HL-60 (cell line): ENCODE data around the gene TBC1D4.

Experiments
- DNase-seq, 2 experiments: peaks; one replicate each; pipeline ENCODE4 v3.0.0-alpha.2; 2010 to 2020; ENCODE audit warnings: low read depth in 1 of 2, low spot score in 1 of 2
- H3K27ac ChIP-seq: fragments of 250-450 bp; sonication (Bioruptor Pico); replicated peaks from 2 replicates; pipeline ENCODE4 v1.5.1; 2020; ENCODE audit warnings: mild to moderate bottlenecking, moderate library complexity
- H3K27me3 ChIP-seq: fragments of 250-450 bp; sonication (Bioruptor Pico); 2 replicates; pipeline ENCODE4 v1.5.1; 2021; ENCODE audit warnings: mild to moderate bottlenecking, moderate library complexity; ENCODE audit not compliant: insufficient read depth, poor library complexity, severe bottlenecking
- H3K4me3 ChIP-seq: replicated peaks from 2 replicates; pipeline ENCODE4 v1.5.1; 2011; ENCODE audit warnings: mild to moderate bottlenecking, control low read depth, low read length; ENCODE audit not compliant: insufficient read depth
- CTCF ChIP-seq: IDR thresholded peaks from one replicate; pipeline ENCODE4 v1.5.1; 2011; ENCODE audit warnings: low read length, control low read depth, inconsistent platforms; ENCODE audit not compliant: insufficient read depth
- GABPA ChIP-seq: IDR thresholded peaks from 2 replicates; pipeline ENCODE4 v1.6.1; 2012; ENCODE audit warnings: low read depth
- POLR2AphosphoS5 ChIP-seq: IDR thresholded peaks from 2 replicates; pipeline ENCODE4 v1.6.1; 2012; ENCODE audit warnings: low read depth
- SPI1 ChIP-seq: IDR thresholded peaks from 2 replicates; pipeline ENCODE4 v1.6.1; 2012; ENCODE audit warnings: low read depth, mild to moderate bottlenecking, borderline replicate concordance
- TF ChIP-seq, protein P1 (sequence below): IDR thresholded peaks from 2 replicates; pipeline ENCODE4 v1.6.1; 2012; ENCODE audit warnings: low read depth; ENCODE audit not compliant: insufficient replicate concordance

The TBC1D4 gene

DNA sequence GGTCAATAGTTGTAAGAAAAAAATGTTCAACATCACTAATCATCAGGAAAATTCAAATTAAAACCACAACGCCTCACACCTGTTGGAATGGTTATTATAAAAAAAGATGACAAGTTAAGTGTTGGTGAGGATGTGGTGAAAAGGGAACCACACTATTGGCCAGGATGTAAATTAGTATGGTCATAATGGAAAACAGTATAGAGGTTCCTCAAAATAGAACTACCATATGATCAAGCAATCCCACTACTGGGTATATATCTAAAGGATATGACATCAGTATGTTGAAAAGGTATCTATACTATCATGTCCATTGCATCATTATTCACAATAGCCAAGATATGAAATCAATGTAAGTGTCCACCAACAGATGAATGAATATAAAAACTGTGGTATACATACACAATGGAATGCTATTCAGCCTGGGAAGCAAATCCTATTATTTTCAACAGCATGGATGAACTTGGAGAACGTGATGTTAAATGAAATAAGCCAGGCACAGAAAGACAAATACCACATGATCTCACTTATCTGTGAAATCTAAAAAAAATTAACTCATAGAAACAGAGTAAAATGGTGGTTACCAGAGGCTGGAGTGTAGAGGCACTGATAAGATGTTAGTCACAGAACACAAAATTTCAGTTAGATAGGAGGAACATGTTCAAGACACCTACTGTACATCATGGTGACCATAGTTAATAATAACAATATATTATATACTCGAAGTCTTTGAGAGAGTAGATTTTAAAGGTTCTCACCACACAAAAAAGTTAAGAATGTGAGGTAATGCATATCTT lies 56.6 kb downstream of the TBC1D4 start:
- H3K27me3 ChIP-seq = no peaks in the 10 kb centered on the region
- DNase-seq = no peak
- no peak for TF ChIP-seq POLR2AphosphoS5
- no peak for TF ChIP-seq SPI1
- TF ChIP-seq GABPA = no peak
- TF ChIP-seq, protein P1, sequence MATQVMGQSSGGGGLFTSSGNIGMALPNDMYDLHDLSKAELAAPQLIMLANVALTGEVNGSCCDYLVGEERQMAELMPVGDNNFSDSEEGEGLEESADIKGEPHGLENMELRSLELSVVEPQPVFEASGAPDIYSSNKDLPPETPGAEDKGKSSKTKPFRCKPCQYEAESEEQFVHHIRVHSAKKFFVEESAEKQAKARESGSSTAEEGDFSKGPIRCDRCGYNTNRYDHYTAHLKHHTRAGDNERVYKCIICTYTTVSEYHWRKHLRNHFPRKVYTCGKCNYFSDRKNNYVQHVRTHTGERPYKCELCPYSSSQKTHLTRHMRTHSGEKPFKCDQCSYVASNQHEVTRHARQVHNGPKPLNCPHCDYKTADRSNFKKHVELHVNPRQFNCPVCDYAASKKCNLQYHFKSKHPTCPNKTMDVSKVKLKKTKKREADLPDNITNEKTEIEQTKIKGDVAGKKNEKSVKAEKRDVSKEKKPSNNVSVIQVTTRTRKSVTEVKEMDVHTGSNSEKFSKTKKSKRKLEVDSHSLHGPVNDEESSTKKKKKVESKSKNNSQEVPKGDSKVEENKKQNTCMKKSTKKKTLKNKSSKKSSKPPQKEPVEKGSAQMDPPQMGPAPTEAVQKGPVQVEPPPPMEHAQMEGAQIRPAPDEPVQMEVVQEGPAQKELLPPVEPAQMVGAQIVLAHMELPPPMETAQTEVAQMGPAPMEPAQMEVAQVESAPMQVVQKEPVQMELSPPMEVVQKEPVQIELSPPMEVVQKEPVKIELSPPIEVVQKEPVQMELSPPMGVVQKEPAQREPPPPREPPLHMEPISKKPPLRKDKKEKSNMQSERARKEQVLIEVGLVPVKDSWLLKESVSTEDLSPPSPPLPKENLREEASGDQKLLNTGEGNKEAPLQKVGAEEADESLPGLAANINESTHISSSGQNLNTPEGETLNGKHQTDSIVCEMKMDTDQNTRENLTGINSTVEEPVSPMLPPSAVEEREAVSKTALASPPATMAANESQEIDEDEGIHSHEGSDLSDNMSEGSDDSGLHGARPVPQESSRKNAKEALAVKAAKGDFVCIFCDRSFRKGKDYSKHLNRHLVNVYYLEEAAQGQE = no peak
- no peak for TF ChIP-seq CTCF
- no peak overlapping the region for H3K27ac ChIP-seq
- no peak overlapping the region for H3K4me3 ChIP-seq

DNA sequence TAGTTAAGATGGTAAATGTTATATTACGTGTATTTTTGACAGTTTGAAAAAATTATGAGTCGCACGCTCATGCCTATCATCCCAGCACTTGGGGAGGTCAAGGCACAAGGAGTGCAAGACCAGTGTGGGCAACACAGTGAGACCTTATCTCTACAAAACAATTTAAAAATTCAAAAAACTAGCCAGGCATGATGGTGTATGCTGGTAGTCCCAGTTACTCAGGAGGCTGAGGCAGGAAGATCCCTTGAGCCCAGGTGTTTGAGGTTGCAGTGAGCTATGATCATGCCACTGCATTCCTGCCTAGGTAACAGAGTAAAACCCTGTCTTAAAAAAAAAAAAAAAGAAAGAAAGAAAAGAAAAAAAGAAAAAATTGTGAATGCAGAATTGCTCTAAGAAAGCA lies 58.0 kb downstream of the TBC1D4 start:
- DNase-seq = no peak
- TF ChIP-seq POLR2AphosphoS5 = no peak
- Histone ChIP-seq H3K27ac (no peak overlapping the region), H3K4me3 (no peak overlapping the region), H3K27me3 (no peaks in the 10 kb centered on the region)

GRCh38 chr13:75422028-75422427 lies 59.9 kb downstream of the TBC1D4 start:
- no peak for TF ChIP-seq GABPA
- no peak for TF ChIP-seq SPI1
- TF ChIP-seq CTCF = no peak
- TF ChIP-seq POLR2AphosphoS5 = no peak
- TF ChIP-seq, protein P1 = no peak
- H3K4me3 ChIP-seq = no peak overlapping the region
- no peaks in the 10 kb centered on the region for H3K27me3 ChIP-seq
- H3K27ac ChIP-seq = no peak overlapping the region
- no peak for DNase-seq

GRCh38 chr13:75421133-75421532 lies 60.8 kb downstream of the TBC1D4 start:
- no peak overlapping the region for H3K4me3 ChIP-seq
- TF ChIP-seq GABPA (no peak), CTCF (no peak), POLR2AphosphoS5 (no peak), SPI1 (no peak)
- TF ChIP-seq, protein P1 = no peak
- H3K27ac ChIP-seq = no peak overlapping the region
- DNase-seq = no peak
- no peaks in the 10 kb centered on the region for H3K27me3 ChIP-seq
